ENCODE data around the gene DIAPH1. TPM values are rescaled to one million over a fixed set of nuclear protein-coding genes. Genes with fewer than 3 reads are reported as not detected.

The DIAPH1 gene
- polyA plus RNA-seq, 1 experiment = 27.1 TPM

GRCh38 chr5:141590127-141590526, 28.7 kb downstream of the DIAPH1 start:
- DNase-seq (ENCODE audit: low read depth, low spot score) = no peak
- no peak for TF ChIP-seq CTCF (IDR thresholded peaks at IDR 0.05; ENCODE audit: low read depth, low read length)
- no peak overlapping the region for H3K4me3 ChIP-seq (ENCODE audit: low read depth, low read length)
- no peaks in the 10 kb centered on the region for H3K9me3 ChIP-seq (ENCODE audit: control insufficient read depth, insufficient read depth, low read length)
- no peaks in the 10 kb centered on the region for H3K27me3 ChIP-seq (ENCODE audit: control insufficient read depth, insufficient read depth, low read length)
- POLR2A ChIA-PET = no interaction called here
- CTCF ChIA-PET = interaction anchor here (0.5 to 6.3 kb wide), 7 partner anchors 12 to 252 kb away, joined by 3 to 465 read pairs (median 4); partner anchors contain the start of genes DIAPH1, FCHSD1 and PCDHGA2
- H3K27ac ChIP-seq (ENCODE audit: low read depth, low read length) = no peak overlapping the region

GRCh38 chr5:141586246-141586645, 32.6 kb downstream of the DIAPH1 start:
- ChIA-PET CTCF (interaction anchor here (0.6 kb wide), 1 partner anchor 33 kb away, joined by 3 read pairs; the partner anchor contains the start of gene DIAPH1), POLR2A (no interaction called here)
- Histone ChIP-seq H3K27ac (ENCODE audit: low read depth, low read length) (no peak overlapping the region), H3K27me3 (ENCODE audit: control insufficient read depth, insufficient read depth, low read length) (no peaks in the 10 kb centered on the region), H3K9me3 (ENCODE audit: control insufficient read depth, insufficient read depth, low read length) (no peaks in the 10 kb centered on the region), H3K4me3 (ENCODE audit: low read depth, low read length) (no peak overlapping the region)
- DNase-seq (ENCODE audit: low read depth, low spot score) = no peak
- no peak for TF ChIP-seq CTCF (IDR thresholded peaks at IDR 0.05; ENCODE audit: low read depth, low read length)

GRCh38 chr5:141585594-141585993, 33.2 kb downstream of the DIAPH1 start:
- Histone ChIP-seq H3K4me3 (ENCODE audit: low read depth, low read length) (no peak overlapping the region), H3K27me3 (ENCODE audit: control insufficient read depth, insufficient read depth, low read length) (no peaks in the 10 kb centered on the region), H3K27ac (ENCODE audit: low read depth, low read length) (no peak overlapping the region), H3K9me3 (ENCODE audit: control insufficient read depth, insufficient read depth, low read length) (no peaks in the 10 kb centered on the region)
- POLR2A ChIA-PET = no interaction called here
- CTCF ChIA-PET = interaction anchor here (1.3 kb wide), 1 partner anchor 33 kb away, joined by 7 read pairs; the partner anchor contains the start of gene DIAPH1
- DNase-seq (ENCODE audit: low read depth, low spot score) = no peak
- TF ChIP-seq CTCF (IDR thresholded peaks at IDR 0.05; ENCODE audit: low read depth, low read length) = no peak

GRCh38 chr5:141574122-141574510, 44.7 kb downstream of the DIAPH1 start:
- Histone ChIP-seq H3K9me3 (ENCODE audit: control insufficient read depth, insufficient read depth, low read length) (no peaks in the 10 kb centered on the region), H3K4me3 (ENCODE audit: low read depth, low read length) (no peak overlapping the region), H3K27me3 (ENCODE audit: control insufficient read depth, insufficient read depth, low read length) (no peaks in the 10 kb centered on the region), H3K27ac (ENCODE audit: low read depth, low read length) (no peak overlapping the region)
- DNase-seq (ENCODE audit: low read depth, low spot score) = no peak
- ChIA-PET POLR2A (no interaction called here), CTCF (interaction anchor here (2.0 kb wide), 1 partner anchor 10 kb away, joined by 12 read pairs; no protein-coding TSS in a partner anchor)
- TF ChIP-seq CTCF (IDR thresholded peaks at IDR 0.05; ENCODE audit: low read depth, low read length) = no peak

GRCh38 chr5:141573489-141574121, 45.2 kb downstream of the DIAPH1 start:
- no peak overlapping the region for H3K27ac ChIP-seq (ENCODE audit: low read depth, low read length)
- no peak for TF ChIP-seq CTCF (IDR thresholded peaks at IDR 0.05; ENCODE audit: low read depth, low read length)
- CTCF ChIA-PET = interaction anchor here (0.6 to 2.0 kb wide), 3 partner anchors 9 to 96 kb away, joined by 3 to 12 read pairs (median 4); no protein-coding TSS in a partner anchor
- no peaks in the 10 kb centered on the region for H3K27me3 ChIP-seq (ENCODE audit: control insufficient read depth, insufficient read depth, low read length)
- no peaks in the 10 kb centered on the region for H3K9me3 ChIP-seq (ENCODE audit: control insufficient read depth, insufficient read depth, low read length)
- H3K4me3 ChIP-seq (ENCODE audit: low read depth, low read length) = no peak overlapping the region
- DNase-seq (ENCODE audit: low read depth, low spot score) = no peak
- POLR2A ChIA-PET = no interaction called here

All from AG04450 (cell line).